ENCODE results near the gene NKAIN2.
"Not testable (repeated sequence)": the region's sequence is repeated elsewhere in the genome, so short reads cannot be mapped to it uniquely, and the experiment has no call there.

Gene NKAIN2

DNA sequence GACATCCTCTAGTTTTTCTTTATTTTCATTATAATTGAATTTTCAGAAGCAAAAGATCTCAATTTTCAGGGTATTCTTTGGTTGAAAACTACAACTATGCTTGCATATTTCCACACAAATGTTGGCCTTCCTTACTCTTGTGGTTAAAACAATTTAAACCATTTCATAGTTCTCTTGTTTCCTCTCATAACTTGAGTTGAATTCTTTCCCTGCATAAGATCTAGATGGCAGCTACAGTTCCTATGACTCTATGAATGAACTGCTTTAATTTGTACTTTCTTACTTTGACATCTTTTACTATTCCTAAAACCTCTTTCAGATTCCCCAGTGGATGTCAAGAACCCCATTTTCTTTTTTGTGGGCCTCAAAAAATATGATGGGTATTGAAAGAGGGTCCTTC is 564.5 kb downstream of the NKAIN2 start:
- no peak for DNase-seq

GRCh38 chr6:124371974-124372475 is 568.4 kb downstream of the NKAIN2 start:
- DNase-seq, result no peak

DNA sequence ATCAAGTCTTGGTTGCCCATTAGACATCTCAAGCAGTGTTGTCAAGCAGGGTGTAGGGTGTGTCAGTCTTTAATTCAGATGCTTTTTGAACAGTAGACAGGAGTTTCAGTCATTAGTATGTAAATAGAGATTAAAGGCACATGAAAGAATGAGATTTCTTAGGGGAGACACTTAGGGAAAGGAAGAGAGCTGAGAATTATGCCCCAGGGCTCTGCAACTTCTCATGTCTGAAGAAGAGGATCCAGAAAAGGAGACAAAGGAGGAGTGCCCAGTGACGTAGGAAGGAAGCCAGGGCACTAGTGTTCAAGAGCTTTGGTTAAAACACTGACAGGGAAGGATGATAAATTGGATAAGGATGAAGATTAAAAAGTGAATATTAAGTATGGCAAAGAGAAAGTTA is 569.7 kb downstream of the NKAIN2 start:
- DNase-seq, result no peak

- no peak for DNase-seq
Observed at GRCh38 chr6:124389127-124389526, 585.5 kb downstream of the NKAIN2 start.

DNA sequence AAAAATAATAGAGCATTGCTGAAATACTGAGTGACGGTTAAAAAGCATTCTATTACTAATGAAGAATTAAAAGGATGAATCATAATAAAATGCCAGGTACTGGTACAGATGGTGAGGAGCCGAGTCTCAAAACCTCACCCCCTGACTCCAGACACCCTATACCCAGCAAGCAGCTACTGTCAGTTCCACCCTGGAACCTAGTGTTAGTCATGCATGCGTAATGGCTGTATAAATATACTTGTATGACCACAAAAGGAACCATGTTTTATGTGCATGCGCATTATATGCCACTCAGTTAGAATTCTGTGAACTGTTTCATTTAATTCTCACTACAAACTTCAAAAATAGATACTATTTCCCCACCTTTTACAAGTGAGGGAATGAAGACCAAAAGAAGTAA is 589.9 kb downstream of the NKAIN2 start:
- DNase-seq, result no peak

DNA sequence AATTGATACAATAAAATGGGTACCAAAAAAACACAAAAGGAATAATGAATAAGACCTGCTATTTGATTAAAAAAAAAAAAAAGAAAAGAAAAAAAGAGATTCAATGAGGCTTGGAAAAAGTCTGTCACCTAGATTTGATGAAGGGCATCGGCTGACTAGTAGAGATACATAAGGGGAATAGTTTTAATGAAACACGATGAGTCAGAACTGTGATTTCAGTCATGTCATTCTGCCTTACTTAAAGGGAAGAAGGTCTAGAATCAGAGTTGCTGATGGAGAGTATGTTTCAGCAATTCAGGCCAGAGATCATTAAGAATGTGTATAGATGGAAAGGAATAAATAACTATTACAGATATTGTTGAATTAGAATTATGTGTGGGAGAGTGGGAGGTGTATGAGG is 592.7 kb downstream of the NKAIN2 start:
- DNase-seq, result no peak

DNA sequence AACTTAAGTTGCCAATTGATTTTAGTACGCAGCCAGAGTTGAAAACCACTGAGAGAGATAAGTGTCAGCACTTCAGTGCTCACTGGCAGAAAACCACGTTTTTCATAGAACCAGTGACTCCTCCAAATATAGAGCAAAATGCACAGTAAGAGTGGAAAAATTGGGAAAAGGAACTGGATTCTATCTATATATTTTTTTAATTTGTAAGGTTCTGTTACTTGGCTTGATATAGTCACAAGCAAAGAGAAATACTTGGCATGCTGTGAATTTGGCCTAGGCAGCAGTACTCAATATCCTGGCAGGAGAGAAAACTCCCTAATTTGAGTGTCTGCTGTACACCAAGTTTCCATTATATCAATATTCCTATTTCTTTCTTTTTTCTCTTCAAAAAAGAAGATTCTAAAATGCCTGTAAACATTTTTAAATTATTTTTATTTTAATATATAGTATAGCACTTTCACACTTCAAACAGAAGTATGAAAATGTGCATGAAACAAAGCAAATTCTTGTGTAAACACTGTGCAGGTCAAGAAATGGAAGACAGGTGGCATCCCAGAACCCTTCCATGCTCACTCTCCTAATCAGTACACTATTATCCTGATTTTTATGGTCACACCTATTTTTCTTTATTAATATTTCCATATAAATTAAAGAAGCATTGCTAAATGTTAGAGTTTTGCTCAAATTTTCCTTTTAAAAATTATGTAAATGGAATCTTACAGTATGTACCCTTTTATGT is 596.8 kb downstream of the NKAIN2 start:
- DNase-seq, result no peak

DNA sequence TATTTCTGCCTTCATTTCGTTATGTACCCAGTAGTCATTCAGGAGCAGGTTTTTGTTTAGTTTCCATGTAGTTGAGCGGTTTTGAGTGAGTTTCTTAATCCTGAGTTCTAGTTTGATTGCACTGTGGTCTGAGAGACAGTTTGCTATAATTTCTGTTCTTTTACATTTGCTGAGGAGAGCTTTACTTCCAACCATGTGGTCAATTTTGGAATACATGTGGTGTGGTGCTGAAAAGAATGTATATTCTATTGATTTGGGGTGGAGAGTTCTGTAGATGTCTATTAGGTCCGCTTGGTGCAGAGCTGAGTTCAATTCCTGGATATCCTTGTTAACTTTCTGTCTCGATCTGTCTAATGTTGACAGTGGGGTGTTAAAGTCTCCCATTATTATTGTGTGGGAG is 606.8 kb downstream of the NKAIN2 start:
- not testable (repeated sequence) for DNase-seq

GRCh38 chr6:124412657-124413056 is 609.0 kb downstream of the NKAIN2 start:
- DNase-seq, result not testable (repeated sequence)

DNA sequence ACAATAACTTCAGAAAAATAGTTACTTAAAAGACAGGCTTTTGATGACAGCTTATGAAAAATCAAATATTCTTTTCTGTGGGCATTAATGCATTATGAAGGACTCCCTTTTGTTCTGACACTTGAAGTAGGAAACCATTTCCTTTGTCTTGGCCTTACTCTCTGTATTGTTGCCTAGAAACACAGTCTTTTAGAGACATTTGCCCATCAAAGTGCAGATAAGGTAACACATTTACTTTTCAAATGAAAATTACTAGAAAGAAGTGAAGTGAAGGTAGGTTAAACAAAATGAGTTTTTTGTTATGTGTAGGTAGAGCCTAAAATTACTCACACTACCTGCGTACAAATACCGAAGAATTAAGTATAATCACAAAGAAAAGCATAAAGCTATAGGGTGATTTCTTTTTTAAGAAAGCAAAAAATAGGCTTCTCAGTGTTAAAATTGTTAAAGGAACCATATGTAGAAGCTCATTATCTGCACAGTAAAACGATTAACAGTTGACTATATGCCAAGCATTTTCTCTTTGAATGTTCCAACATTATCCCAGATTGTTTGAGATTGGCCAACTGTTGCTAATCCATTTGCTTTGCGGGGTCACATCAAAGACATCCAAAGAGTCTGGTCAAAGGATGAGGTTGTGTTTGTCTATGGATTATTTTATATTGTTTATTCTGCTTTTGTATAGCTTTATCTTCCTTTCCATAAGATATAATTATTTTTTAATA is 616.6 kb downstream of the NKAIN2 start:
- no peak for DNase-seq

DNA sequence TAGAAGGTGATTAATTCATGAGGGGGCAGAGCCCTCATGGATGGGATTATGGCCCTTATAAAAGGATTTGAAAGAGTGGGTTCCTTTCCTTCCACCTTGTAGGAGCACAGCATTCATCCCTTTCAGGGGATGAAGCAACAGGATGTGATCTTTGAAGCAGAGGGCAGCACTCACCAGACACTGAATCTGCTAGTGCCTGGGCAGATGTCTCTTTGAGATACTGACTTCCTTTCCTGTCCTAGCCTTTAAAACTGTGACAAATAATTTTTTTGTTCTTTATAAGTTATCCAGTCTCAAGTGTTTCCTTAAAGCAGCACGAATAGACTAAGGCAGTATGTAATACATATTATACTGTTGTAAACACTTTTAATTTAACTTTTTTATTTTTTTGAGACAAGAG is 620.0 kb downstream of the NKAIN2 start:
- DNase-seq, result no peak

- no peak for DNase-seq
Observed at GRCh38 chr6:124430740-124431318, 627.2 kb downstream of the NKAIN2 start.

- no peak for DNase-seq
Observed at GRCh38 chr6:124432620-124433019, 629.0 kb downstream of the NKAIN2 start.

GRCh38 chr6:124433387-124434160 is 629.9 kb downstream of the NKAIN2 start:
- no peak for DNase-seq

DNA sequence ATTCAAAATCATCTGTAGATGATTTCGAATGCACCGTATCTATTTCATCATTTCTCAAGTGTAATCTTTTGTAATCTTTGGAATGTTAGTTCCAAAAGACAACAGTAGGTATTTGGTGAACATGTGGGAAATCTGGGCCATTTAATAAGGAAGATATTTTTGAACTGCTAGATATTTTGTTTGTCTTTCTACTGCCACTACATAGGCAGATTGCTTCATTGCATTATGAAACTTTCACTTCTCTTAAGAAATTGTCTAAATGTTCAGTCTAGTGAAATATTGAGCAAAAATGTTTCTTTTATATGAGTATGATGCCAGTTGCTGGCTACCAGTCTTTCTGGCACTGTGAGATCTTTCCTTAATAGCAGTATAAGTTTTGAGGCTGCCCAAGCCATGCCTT is 630.8 kb downstream of the NKAIN2 start:
- DNase-seq, result no peak

- no peak for DNase-seq
Observed at GRCh38 chr6:124436803-124437202, 633.1 kb downstream of the NKAIN2 start.

- DNase-seq, result no peak
Observed at GRCh38 chr6:124438546-124439065, 634.9 kb downstream of the NKAIN2 start.

DNA sequence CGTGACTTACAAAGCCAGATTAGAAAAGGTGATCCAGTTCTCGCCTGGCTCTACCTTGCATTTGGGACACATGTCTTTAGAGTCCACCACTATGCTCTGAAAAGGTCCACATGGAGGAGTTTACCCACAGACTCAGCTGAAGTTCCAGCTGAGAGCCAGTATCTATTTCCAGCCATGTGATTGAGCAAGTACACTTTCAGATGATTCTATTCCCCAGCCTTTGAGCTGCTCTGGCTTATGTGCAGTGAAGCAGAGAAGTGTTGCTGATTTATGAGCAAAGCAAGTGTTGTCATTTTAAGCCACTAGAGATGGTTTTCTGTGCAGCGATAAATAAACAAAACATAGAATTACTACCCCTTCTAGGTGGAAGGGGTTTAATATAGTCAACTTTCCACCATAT is 637.8 kb downstream of the NKAIN2 start:
- DNase-seq, result no peak

DNA sequence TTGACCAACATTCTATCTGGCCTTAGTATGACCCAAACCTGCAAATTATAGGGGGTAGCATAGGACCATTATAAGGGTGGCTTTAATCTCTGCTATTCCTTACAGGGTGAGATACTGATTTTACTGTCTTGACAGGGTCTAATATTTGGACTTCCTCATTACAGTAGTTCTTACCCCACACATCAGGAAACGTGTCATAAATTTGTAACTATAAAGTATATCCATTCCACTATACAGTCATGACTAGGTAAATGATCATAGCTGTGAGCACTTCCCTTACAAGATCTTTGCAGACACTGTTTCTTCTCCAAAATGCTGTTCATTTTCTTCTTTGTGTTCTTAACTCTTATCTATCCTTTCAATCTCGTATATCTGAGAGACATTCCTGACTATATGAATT is 639.9 kb downstream of the NKAIN2 start:
- no peak for DNase-seq

GRCh38 chr6:124445581-124445980 is 641.9 kb downstream of the NKAIN2 start:
- DNase-seq, result no peak

DNA sequence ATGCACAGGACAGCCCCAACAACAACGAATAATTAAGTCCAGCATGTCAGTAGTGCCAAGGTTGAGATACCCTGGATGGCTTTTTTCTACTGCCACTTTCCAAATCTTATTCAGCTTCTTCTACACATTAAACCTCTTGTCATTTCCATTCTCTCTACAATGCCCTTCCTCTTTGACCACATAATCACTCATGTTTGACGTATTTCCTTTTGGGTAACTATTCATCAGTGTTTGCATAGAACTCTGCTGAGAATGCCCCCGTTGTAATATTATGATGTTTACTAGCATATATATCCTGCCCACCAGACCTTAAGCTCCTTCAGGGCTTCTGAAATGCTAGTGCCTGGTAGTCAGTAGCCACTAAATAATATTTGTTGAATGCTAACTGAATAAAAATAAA is 643.3 kb downstream of the NKAIN2 start:
- DNase-seq, result no peak

- DNase-seq, result no peak
Observed at GRCh38 chr6:124459268-124459667, 655.6 kb downstream of the NKAIN2 start.

DNA sequence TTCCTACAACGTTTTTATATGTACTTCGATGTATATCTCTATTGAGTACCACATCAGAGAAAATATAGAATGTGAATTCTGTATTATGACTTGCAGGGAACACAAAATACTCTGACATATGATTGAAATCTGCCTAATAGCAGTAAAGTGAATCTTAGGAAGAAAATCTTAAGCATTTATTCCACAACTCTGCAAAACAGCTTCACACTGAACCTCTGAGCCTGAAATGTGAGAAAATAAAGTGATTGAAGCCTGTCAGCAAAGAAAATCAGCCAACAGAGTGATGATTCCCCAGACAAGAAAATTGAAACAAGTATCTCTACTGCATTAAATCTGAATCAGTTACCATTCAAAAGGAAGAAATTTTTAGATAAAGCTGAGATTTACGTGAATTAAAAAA is 659.1 kb downstream of the NKAIN2 start:
- DNase-seq, result no peak
